Sigmoid colon (tissue), 4 donors: ENCODE data around the gene PTPRT.

Experiments
- EP300 ChIP-seq, 4 donors: sonication (generic); formaldehyde crosslinking; IDR thresholded peaks; one replicate each; pipeline ENCODE4 v1.6.1; 2017; ENCODE audit warnings: antibody characterized with exemption in 4 of 4
- POLR2A ChIP-seq, 2 donors: fragments of 450-650 bp; IDR thresholded peaks; one replicate each; pipeline ENCODE4 v1.6.1; 2016; ENCODE audit warnings: antibody characterized with exemption in 2 of 2, mild to moderate bottlenecking in 2 of 2, moderate library complexity in 2 of 2
- POLR2AphosphoS5 ChIP-seq, 4 donors: sonication (generic); formaldehyde crosslinking; IDR thresholded peaks; one replicate each; pipeline ENCODE4 v1.6.1; 2017; ENCODE audit warnings: antibody characterized with exemption in 4 of 4
- TF ChIP-seq, protein P1 (sequence below), 4 experiments: fragments of 450-650 bp in 3 of 4; fragments of 200-600 bp in 1 of 4; IDR thresholded peaks; one replicate each; pipeline ENCODE4 v1.5.1; 2016 to 2019; ENCODE audit warnings: antibody characterized with exemption in 4 of 4, mild to moderate bottlenecking in 3 of 4, moderate library complexity in 2 of 4

GRCh38 chr20:42864116-42864515 lies 325.6 kb downstream of the PTPRT start:
- TF ChIP-seq POLR2A (IDR thresholded peaks at IDR 0.05), result no peak
- TF ChIP-seq, protein P1, sequence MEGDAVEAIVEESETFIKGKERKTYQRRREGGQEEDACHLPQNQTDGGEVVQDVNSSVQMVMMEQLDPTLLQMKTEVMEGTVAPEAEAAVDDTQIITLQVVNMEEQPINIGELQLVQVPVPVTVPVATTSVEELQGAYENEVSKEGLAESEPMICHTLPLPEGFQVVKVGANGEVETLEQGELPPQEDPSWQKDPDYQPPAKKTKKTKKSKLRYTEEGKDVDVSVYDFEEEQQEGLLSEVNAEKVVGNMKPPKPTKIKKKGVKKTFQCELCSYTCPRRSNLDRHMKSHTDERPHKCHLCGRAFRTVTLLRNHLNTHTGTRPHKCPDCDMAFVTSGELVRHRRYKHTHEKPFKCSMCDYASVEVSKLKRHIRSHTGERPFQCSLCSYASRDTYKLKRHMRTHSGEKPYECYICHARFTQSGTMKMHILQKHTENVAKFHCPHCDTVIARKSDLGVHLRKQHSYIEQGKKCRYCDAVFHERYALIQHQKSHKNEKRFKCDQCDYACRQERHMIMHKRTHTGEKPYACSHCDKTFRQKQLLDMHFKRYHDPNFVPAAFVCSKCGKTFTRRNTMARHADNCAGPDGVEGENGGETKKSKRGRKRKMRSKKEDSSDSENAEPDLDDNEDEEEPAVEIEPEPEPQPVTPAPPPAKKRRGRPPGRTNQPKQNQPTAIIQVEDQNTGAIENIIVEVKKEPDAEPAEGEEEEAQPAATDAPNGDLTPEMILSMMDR (IDR thresholded peaks at IDR 0.05), result no peak
- no peak for TF ChIP-seq EP300 (IDR thresholded peaks at IDR 0.05)
- TF ChIP-seq POLR2AphosphoS5 (IDR thresholded peaks at IDR 0.05), result no peak
